K562 (cell line): Measurements from ENCODE around the gene PRRT1. TPM values are rescaled to one million over a fixed set of nuclear protein-coding genes. Genes with fewer than 3 reads are reported as not detected.

Experiments
- HLTF ChIP-seq: fragments of 450-650 bp; IDR thresholded peaks from 2 replicates; pipeline ENCODE4 v1.6.1; 2016
- HNRNPLL ChIP-seq: fragments of 200-400 bp; formaldehyde crosslinking; IDR thresholded peaks from 2 replicates; pipeline ENCODE4 v1.6.1; 2017; ENCODE audit warnings: low read length, low read depth, mild to moderate bottlenecking; ENCODE audit not compliant: poor library complexity, severe bottlenecking
- KAT2B ChIP-seq: IDR thresholded peaks from one replicate; pipeline ENCODE4 v1.6.1; 2012; ENCODE audit warnings: low read depth, mild to moderate bottlenecking, control low read depth, inconsistent platforms, low read length, moderate library complexity
- KDM4B ChIP-seq, 2 experiments: fragments of 450-650 bp in 1 of 2; sonication (generic) in 1 of 2; IDR thresholded peaks; 2 replicates each; pipeline ENCODE4 v1.6.1; 2016 to 2017; ENCODE audit warnings: borderline replicate concordance in 2 of 2, antibody characterized with exemption in 1 of 2, low read depth in 1 of 2, mild to moderate bottlenecking in 1 of 2
- NCOA1 ChIP-seq: fragments of 450-650 bp; IDR thresholded peaks from 2 replicates; pipeline ENCODE4 v1.6.1; 2016; ENCODE audit warnings: low read depth
- TCF3 ChIP-seq: sonication (generic); formaldehyde crosslinking; IDR thresholded peaks from 2 replicates; pipeline ENCODE4 v1.4.0; 2020; ENCODE audit warnings: mild to moderate bottlenecking, missing genetic modification reagents
- ZNF143 ChIP-seq: sonication (generic); formaldehyde crosslinking; IDR thresholded peaks from 2 replicates; pipeline ENCODE4 v1.9.0; 2022; ENCODE audit warnings: mild to moderate bottlenecking, missing genetic modification reagents
- polyA plus RNA-seq, 8 experiments: library from polyadenylated mRNA; depleted of rRNA in 4 of 8; stranded (reverse) in 5 of 8; unstranded in 3 of 8; fragments of >200 nt; fragmentation: Nextera tagmentation in 2 of 8; fragmentation: Illumina TruSeq in 1 of 8; extraction: Ambion mirVana in 2 of 8; extraction: Trizol in 1 of 8; gene quantifications; 2 replicates each; pipeline versions ENCODE4 v1.2.1 to v1.2.3, GENCODE V29; 2011 to 2014; ENCODE audit warnings: inconsistent platforms in 1 of 8, missing spikeins in 1 of 8
- total RNA-seq, 7 experiments: library from RNA; depleted of rRNA in 6 of 7; stranded (reverse); fragments of >200 nt in 6 of 7; fragmentation: Illumina TruSeq in 2 of 7; extraction: Trizol in 2 of 7; gene quantifications; 2 replicates each; pipeline versions ENCODE4 v1.2.1 to v1.2.3, GENCODE V29; 2011 to 2021; ENCODE audit warnings: low replicate concordance in 1 of 7
- TF ChIP-seq, protein P1 (sequence below), 2 experiments: fragments of 450-650 bp; IDR thresholded peaks; 2 replicates each; pipeline ENCODE4 v1.6.1; 2016; ENCODE audit warnings: mild to moderate bottlenecking in 2 of 2, borderline replicate concordance in 1 of 2, low read depth in 1 of 2, moderate library complexity in 1 of 2
- TF ChIP-seq, protein P2 (sequence below): fragments of 200-800 bp; sonication (Bioruptor generic); IDR thresholded peaks from 2 replicates; pipeline ENCODE4 v1.6.1; 2017; ENCODE audit warnings: missing genetic modification characterization, missing compliant biosample characterization
- TF ChIP-seq, protein P3 (sequence below): fragments of 450-650 bp; conservative IDR thresholded peaks from 2 replicates; pipeline ENCODE4 v1.6.1; 2016; ENCODE audit warnings: missing genetic modification characterization, low read depth, mild to moderate bottlenecking, missing compliant biosample characterization, moderate library complexity
- TF ChIP-seq, protein P4 (sequence below): sonication (generic); formaldehyde crosslinking; IDR thresholded peaks from 2 replicates; pipeline ENCODE4 v1.9.0; 2022; ENCODE audit warnings: mild to moderate bottlenecking, missing genetic modification reagents

The PRRT1 gene
- total and polyA plus RNA-seq, 9 of the 15 experiments (the other 6 are each of a cell fraction or from before 2014, with no cell fraction given) = 0.14 to 3.5 (median 0.41) TPM

DNA sequence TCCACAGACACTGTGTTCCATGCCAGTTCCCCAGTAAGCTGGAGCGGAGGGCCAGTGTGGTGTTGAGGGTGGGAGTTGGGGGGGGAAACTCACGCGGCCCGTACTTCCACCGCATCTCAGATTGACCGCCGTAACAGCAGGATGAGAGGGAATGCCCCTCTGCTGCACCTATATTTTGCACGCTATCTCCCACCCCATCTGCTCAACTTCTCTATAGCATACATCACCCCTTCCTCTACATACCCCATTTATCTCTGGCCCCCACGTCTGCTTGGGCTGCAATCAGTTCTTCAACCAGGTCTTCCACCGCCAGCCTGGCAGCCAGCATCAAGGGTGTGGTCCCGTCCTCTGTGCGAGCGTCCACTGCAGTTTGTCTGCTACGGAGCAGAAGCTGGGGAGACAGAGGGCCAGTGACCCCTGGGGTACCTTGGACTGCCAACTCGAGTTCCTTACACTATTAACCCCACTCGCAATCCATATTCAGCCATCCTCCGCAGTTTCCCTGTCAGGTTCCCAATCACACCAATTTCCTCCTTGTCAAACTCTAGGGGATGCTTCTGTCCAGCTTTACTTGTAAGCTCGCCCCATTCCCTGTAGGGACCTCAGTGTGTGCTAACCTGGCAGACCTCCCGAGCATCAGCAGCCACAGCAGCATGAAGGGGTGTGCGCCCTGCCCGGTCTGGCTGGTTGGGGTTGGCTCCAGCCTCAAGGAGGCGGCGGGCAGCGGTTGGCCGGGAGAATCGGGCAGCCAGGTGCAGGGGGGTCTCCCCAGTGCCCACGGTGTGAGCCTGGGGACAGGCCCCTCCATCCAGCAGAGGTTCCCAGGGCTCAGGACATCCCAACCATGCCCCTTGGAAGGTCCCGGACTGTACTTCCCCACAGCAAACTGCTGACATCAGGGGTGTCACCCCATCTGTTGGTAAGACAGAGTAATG, 45.2 kb upstream of the PRRT1 start (continued):
- TF ChIP-seq, protein P1, sequence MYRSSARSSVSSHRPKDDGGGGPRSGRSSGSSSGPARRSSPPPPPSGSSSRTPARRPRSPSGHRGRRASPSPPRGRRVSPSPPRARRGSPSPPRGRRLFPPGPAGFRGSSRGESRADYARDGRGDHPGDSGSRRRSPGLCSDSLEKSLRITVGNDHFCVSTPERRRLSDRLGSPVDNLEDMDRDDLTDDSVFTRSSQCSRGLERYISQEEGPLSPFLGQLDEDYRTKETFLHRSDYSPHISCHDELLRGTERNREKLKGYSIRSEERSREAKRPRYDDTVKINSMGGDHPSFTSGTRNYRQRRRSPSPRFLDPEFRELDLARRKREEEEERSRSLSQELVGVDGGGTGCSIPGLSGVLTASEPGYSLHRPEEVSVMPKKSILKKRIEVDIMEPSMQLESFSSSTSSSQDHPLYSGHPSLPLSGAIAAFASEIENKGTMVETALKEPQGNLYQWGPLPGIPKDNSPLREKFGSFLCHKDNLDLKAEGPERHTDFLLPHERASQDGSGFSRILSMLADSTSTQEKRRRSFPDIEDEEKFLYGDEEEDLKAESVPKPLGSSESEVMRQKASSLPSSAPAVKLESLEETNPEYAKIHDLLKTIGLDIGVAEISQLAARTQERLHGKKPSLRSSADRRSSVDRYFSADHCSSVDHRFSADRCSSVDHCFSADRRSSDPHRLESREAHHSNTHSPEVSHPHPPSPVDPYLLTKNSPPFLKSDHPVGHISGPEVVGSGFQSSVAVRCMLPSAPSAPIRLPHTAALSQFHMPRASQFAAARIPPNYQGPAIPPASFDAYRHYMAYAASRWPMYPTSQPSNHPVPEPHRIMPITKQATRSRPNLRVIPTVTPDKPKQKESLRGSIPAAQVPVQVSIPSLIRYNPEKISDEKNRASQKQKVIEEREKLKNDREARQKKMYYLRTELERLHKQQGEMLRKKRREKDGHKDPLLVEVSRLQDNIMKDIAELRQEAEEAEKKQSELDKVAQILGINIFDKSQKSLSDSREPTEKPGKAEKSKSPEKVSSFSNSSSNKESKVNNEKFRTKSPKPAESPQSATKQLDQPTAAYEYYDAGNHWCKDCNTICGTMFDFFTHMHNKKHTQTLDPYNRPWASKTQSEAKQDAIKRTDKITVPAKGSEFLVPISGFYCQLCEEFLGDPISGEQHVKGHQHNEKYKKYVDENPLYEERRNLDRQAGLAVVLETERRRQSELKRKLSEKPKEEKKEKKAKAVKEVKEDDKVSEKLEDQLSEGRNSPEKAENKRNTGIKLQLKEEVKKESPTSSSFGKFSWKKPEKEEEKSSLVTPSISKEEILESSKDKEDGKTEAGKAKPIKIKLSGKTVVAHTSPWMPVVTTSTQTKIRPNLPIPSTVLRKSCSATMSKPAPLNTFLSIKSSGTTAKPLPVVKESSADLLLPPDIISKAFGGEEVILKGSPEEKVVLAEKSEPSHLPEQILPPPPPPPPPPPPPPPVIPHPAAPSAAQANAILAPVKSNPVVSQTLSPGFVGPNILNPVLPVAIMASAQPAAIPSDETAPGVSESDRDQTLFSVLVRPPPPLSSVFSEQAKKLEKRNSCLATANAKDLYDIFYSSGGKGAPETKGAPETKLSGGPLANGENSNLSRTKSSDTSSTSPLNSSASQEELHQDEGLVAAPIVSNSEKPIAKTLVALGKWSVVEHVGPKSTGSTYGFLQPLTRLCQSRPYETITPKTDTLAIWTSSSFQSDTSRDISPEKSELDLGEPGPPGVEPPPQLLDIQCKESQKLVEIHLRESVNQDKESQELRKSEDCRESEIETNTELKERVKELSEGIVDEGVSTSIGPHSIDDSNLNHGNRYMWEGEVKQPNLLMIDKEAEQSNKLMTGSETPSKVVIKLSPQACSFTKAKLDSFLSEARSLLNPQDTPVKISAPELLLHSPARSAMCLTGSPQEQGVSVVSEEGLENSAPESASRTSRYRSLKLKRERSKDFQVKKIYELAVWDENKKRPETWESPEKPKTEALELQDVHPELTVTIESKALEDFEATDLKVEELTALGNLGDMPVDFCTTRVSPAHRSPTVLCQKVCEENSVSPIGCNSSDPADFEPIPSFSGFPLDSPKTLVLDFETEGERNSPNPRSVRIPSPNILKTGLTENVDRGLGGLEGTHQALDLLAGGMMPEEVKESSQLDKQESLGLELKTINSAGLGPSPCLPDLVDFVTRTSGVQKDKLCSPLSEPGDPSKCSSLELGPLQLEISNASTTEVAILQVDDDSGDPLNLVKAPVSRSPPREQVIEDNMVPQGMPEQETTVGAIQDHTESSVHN (IDR thresholded peaks at IDR 0.05; ENCODE audit: borderline replicate concordance in 1 of 2, low read depth in 1 of 2) = no peak
- TF ChIP-seq, protein P2, sequence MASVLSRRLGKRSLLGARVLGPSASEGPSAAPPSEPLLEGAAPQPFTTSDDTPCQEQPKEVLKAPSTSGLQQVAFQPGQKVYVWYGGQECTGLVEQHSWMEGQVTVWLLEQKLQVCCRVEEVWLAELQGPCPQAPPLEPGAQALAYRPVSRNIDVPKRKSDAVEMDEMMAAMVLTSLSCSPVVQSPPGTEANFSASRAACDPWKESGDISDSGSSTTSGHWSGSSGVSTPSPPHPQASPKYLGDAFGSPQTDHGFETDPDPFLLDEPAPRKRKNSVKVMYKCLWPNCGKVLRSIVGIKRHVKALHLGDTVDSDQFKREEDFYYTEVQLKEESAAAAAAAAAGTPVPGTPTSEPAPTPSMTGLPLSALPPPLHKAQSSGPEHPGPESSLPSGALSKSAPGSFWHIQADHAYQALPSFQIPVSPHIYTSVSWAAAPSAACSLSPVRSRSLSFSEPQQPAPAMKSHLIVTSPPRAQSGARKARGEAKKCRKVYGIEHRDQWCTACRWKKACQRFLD (CRISPR knock-in tag) = peak; percentile 50; the same call in 1 of the 2 replicates
- TF ChIP-seq, protein P3, sequence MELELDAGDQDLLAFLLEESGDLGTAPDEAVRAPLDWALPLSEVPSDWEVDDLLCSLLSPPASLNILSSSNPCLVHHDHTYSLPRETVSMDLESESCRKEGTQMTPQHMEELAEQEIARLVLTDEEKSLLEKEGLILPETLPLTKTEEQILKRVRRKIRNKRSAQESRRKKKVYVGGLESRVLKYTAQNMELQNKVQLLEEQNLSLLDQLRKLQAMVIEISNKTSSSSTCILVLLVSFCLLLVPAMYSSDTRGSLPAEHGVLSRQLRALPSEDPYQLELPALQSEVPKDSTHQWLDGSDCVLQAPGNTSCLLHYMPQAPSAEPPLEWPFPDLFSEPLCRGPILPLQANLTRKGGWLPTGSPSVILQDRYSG (tag) = no peak
- no peak for TF ChIP-seq HNRNPLL
- TF ChIP-seq, protein P4, sequence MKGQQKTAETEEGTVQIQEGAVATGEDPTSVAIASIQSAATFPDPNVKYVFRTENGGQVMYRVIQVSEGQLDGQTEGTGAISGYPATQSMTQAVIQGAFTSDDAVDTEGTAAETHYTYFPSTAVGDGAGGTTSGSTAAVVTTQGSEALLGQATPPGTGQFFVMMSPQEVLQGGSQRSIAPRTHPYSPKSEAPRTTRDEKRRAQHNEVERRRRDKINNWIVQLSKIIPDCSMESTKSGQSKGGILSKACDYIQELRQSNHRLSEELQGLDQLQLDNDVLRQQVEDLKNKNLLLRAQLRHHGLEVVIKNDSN = peak; percentile 34; the same call in 1 of the 2 replicates
- TF ChIP-seq TCF3 = peak; percentile 48
- TF ChIP-seq HLTF = peak; percentile 48; the same call in 1 of the 2 replicates
- TF ChIP-seq ZNF143 (CRISPR knock-in tag) = peak; percentile 45; the same call in 1 of the 2 replicates
- TF ChIP-seq NCOA1 = no peak
- TF ChIP-seq KDM4B (IDR thresholded peaks at IDR 0.05; ENCODE audit: borderline replicate concordance in 2 of 2, low read depth in 1 of 2) = 0 out of 4 replicates have a peak, but pooled peaks of 1 of the 2 experiments have one; percentile 10
- TF ChIP-seq KAT2B = no peak
